ENCODE measurements around the gene NUP88. TPM values are rescaled to one million over a fixed set of nuclear protein-coding genes. Genes with fewer than 3 reads are reported as not detected.

Gene NUP88
- total RNA-seq, 1 donor from 2014 or later, result 36.7 TPM

DNA sequence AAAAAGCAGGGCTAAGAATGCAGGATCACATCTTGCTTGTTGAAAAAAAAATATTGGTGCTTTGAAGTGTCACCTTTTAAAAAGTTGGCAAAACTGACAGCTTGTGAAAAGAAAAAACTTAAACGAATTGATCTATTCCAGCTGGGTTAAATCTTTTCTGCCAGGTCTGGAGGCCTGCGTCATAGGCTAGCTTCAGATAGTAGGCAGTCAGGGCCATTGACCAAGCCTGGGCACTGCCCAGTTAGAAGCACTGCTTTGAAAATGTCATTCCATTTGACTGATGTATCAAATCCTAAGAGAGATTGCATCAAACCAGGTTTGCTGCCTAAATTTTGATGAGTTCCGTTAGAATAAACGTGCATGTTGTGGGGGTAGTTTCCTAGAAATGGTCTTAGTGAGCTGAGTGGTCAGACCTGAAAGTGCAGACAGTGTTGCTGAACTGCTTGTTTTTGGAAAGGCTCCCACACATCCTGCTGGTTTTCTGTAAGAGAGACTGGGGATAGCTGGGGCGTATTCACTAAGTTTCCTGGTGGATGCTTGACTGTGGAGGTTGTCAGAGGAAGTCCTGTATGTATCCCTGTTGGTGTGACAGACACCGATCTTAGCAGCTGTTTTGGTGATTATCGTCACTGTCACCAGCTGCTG lies 38.8 kb downstream of the NUP88 start:
- no peaks in the 10 kb centered on the region for H3K4me1 ChIP-seq
- DNase-seq, result no peak
- no peak for ATAC-seq
- intact Hi-C loops (cut with DNase I), result no loop called here
- H3K27me3 ChIP-seq (ENCODE audit: low read depth), result no peaks in the 10 kb centered on the region
- no peaks in the 10 kb centered on the region for H3K9me3 ChIP-seq
- H3K27ac ChIP-seq, result no peak overlapping the region
- no peak overlapping the region for H3K4me3 ChIP-seq
- TF ChIP-seq CTCF (IDR thresholded peaks at IDR 0.05), result no peak
- peaks cover 100% of the 10 kb centered on the region for H3K36me3 ChIP-seq

- no peak for TF ChIP-seq CTCF (IDR thresholded peaks at IDR 0.05)
- intact Hi-C loops (cut with DNase I), result no loop called here
- ATAC-seq (no peak), DNase-seq (no peak)
- no peaks in the 10 kb centered on the region for H3K4me1 ChIP-seq
- H3K27me3 ChIP-seq (ENCODE audit: low read depth), result no peaks in the 10 kb centered on the region
- no peaks in the 10 kb centered on the region for H3K9me3 ChIP-seq
- H3K4me3 ChIP-seq, result no peak overlapping the region
- H3K36me3 ChIP-seq, result peaks cover 100% of the 10 kb centered on the region
- no peak overlapping the region for H3K27ac ChIP-seq
Observed at GRCh38 chr17:5379351-5380107, 39.9 kb downstream of the NUP88 start.

- Histone ChIP-seq H3K4me3 (no peak overlapping the region), H3K27ac (no peak overlapping the region), H3K4me1 (no peaks in the 10 kb centered on the region), H3K36me3 (peaks cover 100% of the 10 kb centered on the region), H3K27me3 (ENCODE audit: low read depth) (no peaks in the 10 kb centered on the region), H3K9me3 (no peaks in the 10 kb centered on the region)
- no peak for ATAC-seq
- intact Hi-C loops (cut with DNase I), result no loop called here
- TF ChIP-seq CTCF (IDR thresholded peaks at IDR 0.05), result no peak
- no peak for DNase-seq
Observed at GRCh38 chr17:5378566-5379207, 40.8 kb downstream of the NUP88 start.

GRCh38 chr17:5373112-5373511 lies 46.4 kb downstream of the NUP88 start:
- no peak overlapping the region for H3K27ac ChIP-seq
- no peaks in the 10 kb centered on the region for H3K27me3 ChIP-seq (ENCODE audit: low read depth)
- ATAC-seq, result no peak
- no peaks in the 10 kb centered on the region for H3K9me3 ChIP-seq
- no peaks in the 10 kb centered on the region for H3K4me1 ChIP-seq
- intact Hi-C loops (cut with DNase I), result no loop called here
- no peak for TF ChIP-seq CTCF (IDR thresholded peaks at IDR 0.05)
- no peak for DNase-seq
- no peak overlapping the region for H3K4me3 ChIP-seq
- peaks cover 98% of the 10 kb centered on the region for H3K36me3 ChIP-seq

DNA sequence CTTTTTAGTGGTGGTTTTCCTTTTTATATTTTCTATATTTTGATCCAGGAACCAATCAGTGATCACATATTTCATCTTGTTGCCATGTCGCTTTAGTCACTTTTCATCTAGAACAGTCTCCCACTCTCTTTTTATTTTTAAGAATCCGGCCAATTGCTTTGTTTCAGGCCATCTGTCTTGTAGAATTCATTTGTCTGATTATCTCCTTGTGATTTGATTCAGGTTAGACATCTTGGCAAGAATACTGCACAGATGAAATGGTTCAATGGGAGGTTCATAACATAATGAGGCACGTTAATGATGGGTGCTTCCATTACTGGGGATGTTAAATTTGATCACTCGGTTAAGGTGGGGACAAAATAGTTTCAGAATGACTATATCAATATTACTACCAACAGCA lies 49.1 kb downstream of the NUP88 start:
- no peak for TF ChIP-seq CTCF (IDR thresholded peaks at IDR 0.05)
- ATAC-seq (no peak), DNase-seq (no peak)
- no peaks in the 10 kb centered on the region for H3K27me3 ChIP-seq (ENCODE audit: low read depth)
- no peaks in the 10 kb centered on the region for H3K4me1 ChIP-seq
- H3K9me3 ChIP-seq, result no peaks in the 10 kb centered on the region
- no peak overlapping the region for H3K4me3 ChIP-seq
- H3K27ac ChIP-seq, result no peak overlapping the region
- intact Hi-C loops (cut with DNase I), result no loop called here
- H3K36me3 ChIP-seq, result peaks cover 96% of the 10 kb centered on the region

Measured in lower lobe of right lung (tissue), 2 donors.